Adrenal gland (tissue), 12 donors: ENCODE results near the gene CENPF. TPM values are rescaled to one million over a fixed set of nuclear protein-coding genes. Genes with fewer than 3 reads are reported as not detected.
A peak's percentile ranks its signal among the peaks of the same experiment; 100 is the strongest.

Experiments
- DNase-seq, 7 donors: peaks; one replicate each; pipeline ENCODE4 v3.0.0-alpha.2; 2019 to 2020
- H3K27ac ChIP-seq, 5 donors: fragments of 200-600 bp; sonication (generic) in 4 of 5; 1 replicate in 3 of 5; 2 replicates in 2 of 5; pipeline versions ENCODE4 v1.5.1 to v1.8.0; 2016 to 2020; ENCODE audit warnings: mild to moderate bottlenecking in 1 of 5
- H3K27me3 ChIP-seq: fragments of 200-600 bp; 2 replicates; pipeline ENCODE4 v1.8.0; 2021
- H3K36me3 ChIP-seq, 2 donors: fragments of 200-600 bp; replicated peaks in 1 of 2; 1 replicate in 1 of 2; 2 replicates in 1 of 2; pipeline versions ENCODE4 v1.5.1 to v1.8.0; 2018 to 2022
- H3K4me1 ChIP-seq, 2 donors: fragments of 200-600 bp; replicated peaks in 1 of 2; 1 replicate in 1 of 2; 2 replicates in 1 of 2; pipeline versions ENCODE4 v1.5.1 to v1.8.0; 2018 to 2021
- H3K4me3 ChIP-seq, 4 donors: fragments of 200-600 bp; sonication (generic) in 3 of 4; one replicate each; pipeline ENCODE4 v1.5.1; 2016 to 2018
- H3K9me3 ChIP-seq, 3 donors: fragments of 200-600 bp; sonication (generic) in 1 of 3; replicated peaks in 1 of 3; 1 replicate in 2 of 3; 2 replicates in 1 of 3; pipeline versions ENCODE4 v1.5.1 to v1.8.0; 2016 to 2021
- CTCF ChIP-seq, 6 experiments: fragments of 450-650 bp in 4 of 6; fragments of 200-600 bp in 2 of 6; sonication (generic) in 1 of 6; IDR thresholded peaks; 1 replicate in 5 of 6; 2 replicates in 1 of 6; pipeline versions ENCODE4 v1.5.1 to v1.8.0; 2016 to 2021; ENCODE audit warnings: antibody characterized with exemption in 6 of 6, mild to moderate bottlenecking in 2 of 6, moderate library complexity in 1 of 6
- POLR2A ChIP-seq, 2 donors: fragments of 450-650 bp; IDR thresholded peaks; one replicate each; pipeline ENCODE4 v1.6.1; 2017; ENCODE audit warnings: antibody characterized with exemption in 2 of 2, mild to moderate bottlenecking in 2 of 2, moderate library complexity in 1 of 2
- WGBS, 4 donors: extraction: QIAGEN DNeasy Blood & Tissue Kit in 2 of 4; methylation state at CpG; one replicate each; pipeline versions ENCODE4 v1.1.5 to v1.1.7; 2013 to 2017; 5-methylcytosine and 5-hydroxymethylcytosine counted together
- intact Hi-C, 2 donors: fragments of 100-400 bp; cut with DNase I; formaldehyde crosslinking; loops; one replicate each; pipeline versions ENCODE4 v1.14.1 to v1.15.0; 2022 to 2023
- polyA plus RNA-seq, 3 donors: library from polyadenylated mRNA; stranded (reverse); fragments of 200-250 nt in 2 of 3; fragments of 350-450 nt in 1 of 3; fragmentation: Illumina TruSeq in 1 of 3; extraction: RNeasy Lipid Tissue Mini Kit (QIAGEN cat#74804) in 1 of 3; gene quantifications; one replicate each; pipeline ENCODE4 v1.2.3, GENCODE V29; 2013 to 2014
- total RNA-seq, 9 donors: library from RNA; depleted of rRNA in 4 of 9; stranded (reverse); fragments of >200 nt in 4 of 9; fragments of 120-200 nt in 1 of 9; fragmentation: NEBNext Ultra II Directional in 1 of 9; extraction: Animal tissue kit (Norgen Biotek cat#: 25700) in 1 of 9; gene quantifications; one replicate each; pipeline versions ENCODE4 v1.1.0 to v1.2.4, GENCODE V29; 2013 to 2023
- donor health status: healthy with polysubstance abuse.
- donor health status: Bipolar disorder and iron deficiency.
- donor health status: DM: yes; HTN: yes; CAD: no.
- donor health status: DM: no; HTN: no; CAD: no.
- donor health status: DM: no; HTN: no; CAD: no.
- donor health status: DM: yes; HTN: yes; CAD: no.

CENPF gene
- total and polyA plus RNA-seq, 12 donors, result 0.48 to 36.2 (median 2.9) TPM

DNA sequence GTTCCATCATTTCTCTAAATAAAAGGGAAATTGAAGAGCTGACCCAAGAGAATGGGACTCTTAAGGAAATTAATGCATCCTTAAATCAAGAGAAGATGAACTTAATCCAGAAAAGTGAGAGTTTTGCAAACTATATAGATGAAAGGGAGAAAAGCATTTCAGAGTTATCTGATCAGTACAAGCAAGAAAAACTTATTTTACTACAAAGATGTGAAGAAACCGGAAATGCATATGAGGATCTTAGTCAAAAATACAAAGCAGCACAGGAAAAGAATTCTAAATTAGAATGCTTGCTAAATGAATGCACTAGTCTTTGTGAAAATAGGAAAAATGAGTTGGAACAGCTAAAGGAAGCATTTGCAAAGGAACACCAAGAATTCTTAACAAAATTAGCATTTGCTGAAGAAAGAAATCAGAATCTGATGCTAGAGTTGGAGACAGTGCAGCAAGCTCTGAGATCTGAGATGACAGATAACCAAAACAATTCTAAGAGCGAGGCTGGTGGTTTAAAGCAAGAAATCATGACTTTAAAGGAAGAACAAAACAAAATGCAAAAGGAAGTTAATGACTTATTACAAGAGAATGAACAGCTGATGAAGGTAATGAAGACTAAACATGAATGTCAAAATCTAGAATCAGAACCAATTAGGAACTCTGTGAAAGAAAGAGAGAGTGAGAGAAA, 38.4 kb downstream of the CENPF start:
- Histone ChIP-seq H3K27me3 (no peaks in the 10 kb centered on the region), H3K4me1 (no peaks in the 10 kb centered on the region), H3K9me3 (no peaks in the 10 kb centered on the region), H3K4me3 (no peak overlapping the region), H3K36me3 (no peaks in the 10 kb centered on the region), H3K27ac (no peak overlapping the region)
- no peak for DNase-seq
- WGBS, 4 donors, result 72 to 96% (median 92%) methylated on average over 2 of the region's 2 CpGs
- intact Hi-C loops, result no loop called here
- TF ChIP-seq POLR2A (IDR thresholded peaks at IDR 0.05) (no peak), CTCF (IDR thresholded peaks at IDR 0.05) (no peak)

DNA sequence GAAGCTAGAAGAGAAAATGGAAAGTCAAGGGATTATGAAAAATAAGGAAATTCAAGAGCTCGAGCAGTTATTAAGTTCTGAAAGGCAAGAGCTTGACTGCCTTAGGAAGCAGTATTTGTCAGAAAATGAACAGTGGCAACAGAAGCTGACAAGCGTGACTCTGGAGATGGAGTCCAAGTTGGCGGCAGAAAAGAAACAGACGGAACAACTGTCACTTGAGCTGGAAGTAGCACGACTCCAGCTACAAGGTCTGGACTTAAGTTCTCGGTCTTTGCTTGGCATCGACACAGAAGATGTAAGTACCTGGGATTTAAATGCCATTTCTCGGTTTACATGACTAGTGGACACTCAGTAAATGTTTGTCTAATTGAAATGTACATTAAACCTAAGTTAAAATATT, 40.0 kb downstream of the CENPF start:
- no peak for TF ChIP-seq POLR2A (IDR thresholded peaks at IDR 0.05)
- no peak for TF ChIP-seq CTCF (IDR thresholded peaks at IDR 0.05)
- Histone ChIP-seq H3K27me3 (no peaks in the 10 kb centered on the region), H3K27ac (no peak overlapping the region), H3K36me3 (no peaks in the 10 kb centered on the region), H3K4me1 (no peaks in the 10 kb centered on the region), H3K9me3 (no peaks in the 10 kb centered on the region), H3K4me3 (no peak overlapping the region)
- WGBS, 4 donors, result 97 to 98% (median 98%) methylated on average over 8 of the region's 8 CpGs
- intact Hi-C loops, result no loop called here
- no peak for DNase-seq

- no peaks in the 10 kb centered on the region for H3K9me3 ChIP-seq
- WGBS, 4 donors, result 51 to 57% (median 56%) methylated on average over 10 of the region's 10 CpGs
- no peaks in the 10 kb centered on the region for H3K27me3 ChIP-seq
- TF ChIP-seq POLR2A (IDR thresholded peaks at IDR 0.05) (peak in 1 of 2 donors; percentile 11), CTCF (IDR thresholded peaks at IDR 0.05) (no peak)
- DNase-seq, result peak in 5 of 7 donors; percentile 23 to 38 (median 34)
- intact Hi-C loops, result no loop called here
- no peak overlapping the region for H3K4me3 ChIP-seq
- no peaks in the 10 kb centered on the region for H3K36me3 ChIP-seq
- no peaks in the 10 kb centered on the region for H3K4me1 ChIP-seq
- H3K27ac ChIP-seq, result peak overlapping the region in 3 of 5 donors; percentile 8 to 34 (median 14)
These were observed 42.7 kb downstream of the CENPF start for GRCh38 chr1:214645712-214646111.

GRCh38 chr1:214648801-214649200, 45.8 kb downstream of the CENPF start:
- Histone ChIP-seq H3K27me3 (no peaks in the 10 kb centered on the region), H3K9me3 (no peaks in the 10 kb centered on the region), H3K36me3 (no peaks in the 10 kb centered on the region), H3K4me3 (no peak overlapping the region), H3K4me1 (no peaks in the 10 kb centered on the region), H3K27ac (no peak overlapping the region)
- no peak for DNase-seq
- TF ChIP-seq POLR2A (IDR thresholded peaks at IDR 0.05), result no peak
- no peak for TF ChIP-seq CTCF (IDR thresholded peaks at IDR 0.05)
- intact Hi-C loops, result no loop called here
- 64 to 76% (median 73%) methylated on average over 3 of the region's 3 CpGs for WGBS, 4 donors
